AG09319 (cell line): ENCODE measurements around the gene MICAL1.

ENCODE experiments used
- DNase-seq: peaks from one replicate; pipeline ENCODE4 v3.0.0-alpha.2; 2010; ENCODE audit warnings: low read depth; ENCODE audit errors: extremely low read depth
- CTCF ChIP-seq: IDR thresholded peaks from 2 replicates; pipeline ENCODE4 v1.5.1; 2011; ENCODE audit warnings: low read depth, mild to moderate bottlenecking, inconsistent platforms, low read length, moderate library complexity

The MICAL1 gene

DNA sequence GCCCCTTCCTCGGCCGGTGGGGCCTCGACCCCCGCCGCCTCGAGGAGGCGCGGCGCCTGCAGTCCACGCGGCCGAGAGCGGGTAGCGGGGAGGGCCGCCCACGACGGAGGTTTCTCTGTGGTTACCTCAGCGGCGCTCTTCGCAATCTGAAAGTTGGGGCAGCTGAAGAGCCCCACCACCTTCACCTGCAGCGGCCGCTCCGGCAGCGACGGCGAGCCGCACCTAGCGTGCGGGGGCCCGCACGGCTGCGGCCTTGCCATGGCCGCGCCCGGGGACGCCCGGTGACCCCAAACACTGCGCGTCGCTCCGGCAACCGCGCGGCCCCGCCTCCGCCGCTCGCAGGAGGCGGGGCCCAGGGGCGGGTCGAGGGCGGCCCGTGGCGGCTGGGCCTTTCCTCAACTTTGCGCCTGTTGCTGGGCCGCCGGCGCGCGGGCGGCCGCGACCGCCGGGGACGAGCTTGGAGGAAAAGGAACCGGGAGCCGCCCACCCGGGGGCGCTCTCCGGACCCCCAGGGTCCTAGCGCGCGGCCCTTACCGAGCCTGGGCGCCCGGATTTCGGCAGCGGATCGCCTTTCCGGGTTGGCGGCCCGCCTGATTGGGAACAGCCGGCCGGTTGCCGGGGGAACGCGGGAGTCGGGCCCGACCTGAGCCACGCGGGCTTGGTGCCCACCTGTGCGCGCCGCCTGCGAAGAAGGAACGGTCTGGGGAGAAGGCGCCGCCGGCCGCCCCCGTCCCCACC is 15.1 kb downstream of the MICAL1 start, which contains the start of the genes PPIL6 and SMPD2:
Gene PPIL6 (minus strand): TSS at position 298 of the 738 bp plus-strand sequence. CDS start 38 bp downstream, at position 260.
Gene SMPD2 (plus strand): TSS at position 394 of the 738 bp plus-strand sequence. CDS start 398 bp downstream, outside the sequence.
- TF ChIP-seq CTCF = peak; percentile 16
- DNase-seq = peak; percentile 75

GRCh38 chr6:109436041-109436440 is 19.5 kb downstream of the MICAL1 start:
- DNase-seq = no peak
- no peak for TF ChIP-seq CTCF

GRCh38 chr6:109434456-109434855 is 21.1 kb downstream of the MICAL1 start:
- no peak for DNase-seq
- no peak for TF ChIP-seq CTCF

GRCh38 chr6:109429496-109429895 is 26.1 kb downstream of the MICAL1 start:
- TF ChIP-seq CTCF = no peak
- DNase-seq = no peak

DNA sequence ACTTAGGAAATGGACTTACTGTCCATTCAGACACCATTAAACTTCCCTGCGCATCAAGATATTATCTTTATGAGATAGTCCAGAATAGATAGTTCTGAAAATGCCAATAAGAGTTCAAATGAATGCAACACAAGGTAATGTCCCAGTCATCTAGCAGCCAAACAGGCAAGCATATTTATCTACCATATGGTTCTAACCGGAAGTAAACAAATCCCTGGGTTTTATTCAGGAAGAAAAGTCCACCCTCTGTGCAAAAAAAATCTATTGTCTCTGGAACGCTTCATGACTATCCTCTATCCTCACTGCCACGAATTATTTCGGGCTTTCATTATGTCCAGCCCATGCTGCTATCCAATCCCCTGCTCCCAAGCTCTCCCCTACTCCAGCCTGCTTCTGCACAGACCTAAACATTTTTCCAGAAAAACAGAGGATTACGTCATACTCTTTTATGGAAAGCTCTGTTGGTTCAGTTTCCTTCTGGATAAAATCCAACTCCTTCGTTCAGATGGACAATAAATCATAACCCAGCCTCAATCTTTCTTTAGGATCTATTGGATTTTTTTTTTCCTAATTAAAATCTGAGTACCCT is 26.6 kb downstream of the MICAL1 start:
- no peak for TF ChIP-seq CTCF
- DNase-seq = peak; percentile 25

GRCh38 chr6:109424946-109425345 is 30.6 kb downstream of the MICAL1 start:
- TF ChIP-seq CTCF = no peak
- DNase-seq = no peak

GRCh38 chr6:109421184-109421583 is 34.4 kb downstream of the MICAL1 start:
- no peak for DNase-seq
- TF ChIP-seq CTCF = no peak
